CD14-positive monocyte (primary cell): Measurements from ENCODE around the gene PFN4. TPM values are rescaled to one million over a fixed set of nuclear protein-coding genes. Genes with fewer than 3 reads are reported as not detected.

Experiments
- DNase-seq, 3 donors: peaks; one replicate each; pipeline ENCODE4 v3.0.0-alpha.2; 2011 to 2022
- H2AFZ ChIP-seq: 2 replicates; pipeline ENCODE4 v1.6.0; 2012; ENCODE audit warnings: mild to moderate bottlenecking, low read depth, low read length, inconsistent platforms; ENCODE audit not compliant: insufficient read depth, poor library complexity, severe bottlenecking
- H3K27ac ChIP-seq, 2 donors: 1 replicate in 1 of 2; 2 replicates in 1 of 2; pipeline ENCODE4 v1.5.1; 2012 to 2013; ENCODE audit warnings: low read length in 2 of 2, control low read depth in 1 of 2, inconsistent platforms in 1 of 2, low read depth in 1 of 2, mild to moderate bottlenecking in 1 of 2
- H3K27me3 ChIP-seq, 2 donors: one replicate each; pipeline versions ENCODE4 v1.6.0 to v1.6.1; 2011 to 2013; ENCODE audit warnings: low read length in 2 of 2; ENCODE audit not compliant: control insufficient read depth in 2 of 2, insufficient read depth in 2 of 2
- H3K36me3 ChIP-seq, 2 donors: replicated peaks in 1 of 2; 1 replicate in 1 of 2; 2 replicates in 1 of 2; pipeline versions ENCODE4 v1.5.1 to v1.6.1; 2012 to 2013; ENCODE audit warnings: low read length in 2 of 2, control low read depth in 1 of 2, inconsistent platforms in 1 of 2, mild to moderate bottlenecking in 1 of 2; ENCODE audit not compliant: insufficient read depth in 2 of 2, control insufficient read depth in 1 of 2
- H3K4me1 ChIP-seq, 2 donors: 1 replicate in 1 of 2; 2 replicates in 1 of 2; pipeline versions ENCODE4 v1.5.1 to v1.6.1; 2012 to 2013; ENCODE audit warnings: low read length in 2 of 2, control low read depth in 1 of 2, inconsistent platforms in 1 of 2, mild to moderate bottlenecking in 1 of 2, moderate library complexity in 1 of 2; ENCODE audit not compliant: insufficient read depth in 2 of 2, control insufficient read depth in 1 of 2
- H3K4me2 ChIP-seq: replicated peaks from 2 replicates; pipeline ENCODE3; 2012; ENCODE audit warnings: low read length, moderate library complexity, mild to moderate bottlenecking; ENCODE audit not compliant: poor library complexity, severe bottlenecking; ENCODE audit errors: extremely low read depth
- H3K4me3 ChIP-seq, 3 experiments: fragments of 200-600 bp in 1 of 3; sonication (generic) in 1 of 3; replicated peaks in 1 of 3; 1 replicate in 2 of 3; 2 replicates in 1 of 3; pipeline ENCODE4 v1.5.1; 2011 to 2013; ENCODE audit warnings: low read length in 3 of 3, mild to moderate bottlenecking in 3 of 3, control low read depth in 2 of 3, low read depth in 2 of 3, inconsistent platforms in 1 of 3, moderate library complexity in 1 of 3
- H3K79me2 ChIP-seq: 2 replicates; pipeline ENCODE4 v1.6.0; 2012; ENCODE audit warnings: mild to moderate bottlenecking, control low read depth, inconsistent platforms, low read length, moderate library complexity; ENCODE audit not compliant: insufficient read depth
- H3K9ac ChIP-seq: 2 replicates; pipeline ENCODE4 v1.6.0; 2017; ENCODE audit warnings: low read length, mild to moderate bottlenecking; ENCODE audit not compliant: insufficient read depth, poor library complexity, severe bottlenecking
- H3K9me3 ChIP-seq, 2 donors: replicated peaks in 1 of 2; 1 replicate in 1 of 2; 2 replicates in 1 of 2; pipeline versions ENCODE4 v1.5.1 to v1.6.1; 2012 to 2013; ENCODE audit warnings: low read length in 2 of 2, control low read depth in 1 of 2; ENCODE audit not compliant: control insufficient read depth in 1 of 2, insufficient read depth in 1 of 2
- H4K20me1 ChIP-seq: 2 replicates; pipeline ENCODE4 v1.6.0; 2012; ENCODE audit warnings: mild to moderate bottlenecking, low read length, control low read depth, moderate library complexity; ENCODE audit not compliant: insufficient read depth
- H3K27ac Mint-ChIP-seq, 7 donors: one replicate each; pipeline ENCODE4 v1.8.0; 2020; ENCODE audit warnings: mild to moderate bottlenecking in 7 of 7, mixed read lengths in 7 of 7, moderate library complexity in 6 of 7, inconsistent platforms in 2 of 7
- H3K27me3 Mint-ChIP-seq, 3 donors: one replicate each; pipeline ENCODE4 v1.8.0; 2021 to 2022; ENCODE audit warnings: low read depth in 3 of 3, mild to moderate bottlenecking in 3 of 3, mixed read lengths in 3 of 3, moderate library complexity in 3 of 3, inconsistent platforms in 1 of 3
- H3K36me3 Mint-ChIP-seq, 2 donors: one replicate each; pipeline ENCODE4 v1.8.0; 2020; ENCODE audit warnings: mixed read lengths in 2 of 2, inconsistent platforms in 1 of 2, mild to moderate bottlenecking in 1 of 2
- H3K4me1 Mint-ChIP-seq: one replicate; pipeline ENCODE4 v1.8.0; 2020; ENCODE audit warnings: mild to moderate bottlenecking, mixed read lengths
- H3K4me3 Mint-ChIP-seq, 2 donors: one replicate each; pipeline ENCODE4 v1.8.0; 2020; ENCODE audit warnings: mild to moderate bottlenecking in 2 of 2, mixed read lengths in 2 of 2, moderate library complexity in 1 of 2
- H3K9me3 Mint-ChIP-seq, 7 donors: one replicate each; pipeline ENCODE4 v1.8.0; 2020 to 2022; ENCODE audit warnings: mixed read lengths in 7 of 7, mild to moderate bottlenecking in 6 of 7, moderate library complexity in 6 of 7, inconsistent platforms in 2 of 7
- CTCF ChIP-seq: fragments of 200-600 bp; IDR thresholded peaks from one replicate; pipeline ENCODE4 v1.8.0; 2022; ENCODE audit warnings: antibody characterized with exemption, mild to moderate bottlenecking
- WGBS: methylation state at CpG from one replicate; pipeline ENCODE4 v1.1.5; 2013; ENCODE audit warnings: missing lambda C conversion rate; ENCODE audit not compliant: insufficient coverage; 5-methylcytosine and 5-hydroxymethylcytosine counted together
- intact Hi-C, 2 donors: fragments of 100-400 bp; cut with micrococcal nuclease; formaldehyde crosslinking; loops; one replicate each; pipeline versions ENCODE4 v1.15.0 to v1.15.1; 2023
- polyA plus RNA-seq, 3 donors: library from polyadenylated mRNA; depleted of rRNA in 1 of 3; unstranded in 2 of 3; stranded (reverse) in 1 of 3; fragments of 300-500 nt in 2 of 3; fragments of >200 nt in 1 of 3; fragmentation: Illumina TruSeq in 2 of 3; gene quantifications; 1 replicate in 2 of 3; 2 replicates in 1 of 3; pipeline ENCODE4 v1.2.3, GENCODE V29; 2012 to 2021

The PFN4 gene
- polyA plus RNA-seq, 3 donors, result not detected

DNA sequence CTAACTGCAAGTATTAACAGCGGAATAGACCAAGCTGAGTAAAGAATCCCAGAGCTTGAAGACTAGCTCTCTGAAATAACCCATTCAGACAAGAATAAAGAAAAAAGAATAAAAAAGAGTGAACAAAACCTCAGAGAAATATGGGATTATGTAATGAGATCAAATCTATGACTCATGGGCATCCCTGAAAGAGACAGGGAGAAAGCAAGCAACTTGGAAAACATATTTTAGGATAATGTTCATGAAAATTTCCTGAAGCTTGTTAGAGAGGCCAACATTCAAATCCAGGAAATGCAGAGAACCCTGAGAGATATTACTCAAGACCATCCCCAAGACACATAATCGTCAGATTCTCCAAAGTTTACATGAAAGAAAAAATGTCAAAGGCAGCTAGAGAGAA is 17.3 kb downstream of the PFN4 start:
- peaks cover 23 to 45% (median 36%) of the 10 kb centered on the region in 7 donors for H3K9me3 Mint-ChIP-seq
- no peaks in the 10 kb centered on the region for H3K27me3 ChIP-seq
- no peaks in the 10 kb centered on the region for H3K4me1 Mint-ChIP-seq
- H3K4me1 ChIP-seq, result no peaks in the 10 kb centered on the region
- no peaks in the 10 kb centered on the region for H3K79me2 ChIP-seq
- H4K20me1 ChIP-seq, result no peaks in the 10 kb centered on the region
- no peak overlapping the region for H3K27ac ChIP-seq
- H3K27me3 Mint-ChIP-seq, result peaks cover 0 to 2% (median 0%) of the 10 kb centered on the region in 3 donors
- H3K9ac ChIP-seq, result no peak overlapping the region
- H3K4me3 ChIP-seq, result no peak overlapping the region
- no peak overlapping the region for H2AFZ ChIP-seq
- no CpG with 5 or more reads among the region's 2 CpGs for WGBS
- H3K4me2 ChIP-seq, result no peak overlapping the region
- H3K36me3 ChIP-seq, result peaks cover 13 to 20% of the 10 kb centered on the region in 2 donors
- H3K4me3 Mint-ChIP-seq, result no peak overlapping the region
- no peak for DNase-seq
- TF ChIP-seq CTCF, result no peak
- intact Hi-C loops, result no loop called here
- H3K27ac Mint-ChIP-seq, result no peak overlapping the region
- peaks cover 6 to 22% of the 10 kb centered on the region in 2 donors for H3K9me3 ChIP-seq
- H3K36me3 Mint-ChIP-seq, result peaks cover 17 to 41% of the 10 kb centered on the region in 2 donors

DNA sequence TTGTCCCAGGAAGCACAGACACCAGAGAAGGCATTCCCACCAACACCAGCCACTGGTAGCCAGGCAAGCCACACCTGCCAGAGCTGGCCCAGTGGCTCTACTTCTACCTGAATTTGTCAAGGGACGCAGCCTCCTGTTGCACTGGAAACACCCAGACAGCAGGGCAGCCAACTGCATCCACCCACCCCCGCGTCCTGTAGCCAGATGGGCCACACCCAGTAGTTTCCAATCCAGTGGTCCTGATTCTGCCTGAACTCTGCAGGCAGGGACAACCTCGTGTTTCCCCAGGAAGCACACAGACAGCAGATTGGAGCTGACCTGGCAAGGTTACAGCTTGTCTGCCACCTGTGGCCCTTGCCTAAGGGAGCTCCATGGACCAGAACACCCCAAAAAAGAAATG is 18.2 kb downstream of the PFN4 start:
- no peak for DNase-seq
- no peak overlapping the region for H3K27ac ChIP-seq
- Mint-ChIP-seq H3K27me3 (peaks cover 0 to 2% (median 0%) of the 10 kb centered on the region in 3 donors), H3K4me3 (no peak overlapping the region), H3K36me3 (peaks cover 19 to 45% of the 10 kb centered on the region in 2 donors), H3K27ac (no peak overlapping the region), H3K9me3 (peaks cover 23 to 49% (median 37%) of the 10 kb centered on the region in 7 donors), H3K4me1 (no peaks in the 10 kb centered on the region)
- no peak overlapping the region for H3K4me2 ChIP-seq
- intact Hi-C loops, result no loop called here
- H3K4me1 ChIP-seq, result no peaks in the 10 kb centered on the region
- H3K36me3 ChIP-seq, result peaks cover 13 to 20% of the 10 kb centered on the region in 2 donors
- H4K20me1 ChIP-seq, result no peaks in the 10 kb centered on the region
- H3K9ac ChIP-seq, result no peak overlapping the region
- H3K9me3 ChIP-seq, result peaks cover 6 to 22% of the 10 kb centered on the region in 2 donors
- H2AFZ ChIP-seq, result no peak overlapping the region
- H3K4me3 ChIP-seq, result no peak overlapping the region
- WGBS, result 87% methylated on average over 4 of the region's 4 CpGs
- no peaks in the 10 kb centered on the region for H3K79me2 ChIP-seq
- H3K27me3 ChIP-seq, result no peaks in the 10 kb centered on the region
- TF ChIP-seq CTCF, result no peak
